Activated naive CD8-positive, alpha-beta T cell treated with anti-CD3 and anti-CD28 coated beads for 36 hours (primary cell): ENCODE data around the gene SYT15. TPM values are rescaled to one million over a fixed set of nuclear protein-coding genes. Genes with fewer than 3 reads are reported as not detected.
"Not testable (repeated sequence)": the region's sequence is repeated elsewhere in the genome, so short reads cannot be mapped to it uniquely, and the experiment has no call there.

Source experiments
- DNase-seq: peaks from one replicate; pipeline ENCODE4 v3.0.0; 2021
- H3K27ac Mint-ChIP-seq: one replicate; pipeline ENCODE4 v1.8.0; 2022; ENCODE audit warnings: mild to moderate bottlenecking, moderate library complexity, mixed read lengths
- H3K27me3 Mint-ChIP-seq: one replicate; pipeline ENCODE4 v1.8.0; 2022; ENCODE audit warnings: mild to moderate bottlenecking, mixed read lengths
- H3K36me3 Mint-ChIP-seq: one replicate; pipeline ENCODE4 v1.8.0; 2021; ENCODE audit warnings: mild to moderate bottlenecking, mixed read lengths
- H3K4me1 Mint-ChIP-seq: one replicate; pipeline ENCODE4 v1.8.0; 2021; ENCODE audit warnings: mixed read lengths
- H3K4me3 Mint-ChIP-seq: one replicate; pipeline ENCODE4 v1.8.0; 2022; ENCODE audit warnings: mild to moderate bottlenecking, moderate library complexity, mixed read lengths
- H3K9me3 Mint-ChIP-seq: one replicate; pipeline ENCODE4 v1.8.0; 2022; ENCODE audit warnings: mixed read lengths
- total RNA-seq, 2 experiments: library from RNA; stranded (reverse); gene quantifications; one replicate each; pipeline ENCODE4 v1.2.3, GENCODE V29; 2021

The SYT15 gene
- total RNA-seq, 2 experiments from 2014 or later = 0.50 to 0.58 TPM

- Mint-ChIP-seq H3K9me3 (no peaks in the 10 kb centered on the region), H3K27me3 (no peaks in the 10 kb centered on the region), H3K36me3 (no peaks in the 10 kb centered on the region), H3K4me3 (no peak overlapping the region), H3K4me1 (peaks cover 5% of the 10 kb centered on the region), H3K27ac (no peak overlapping the region)
- DNase-seq = no peak
Measured at GRCh38 chr10:46560381-46560780, 18.5 kb upstream of the SYT15 start.

GRCh38 chr10:46560952-46561351 lies 18.0 kb upstream of the SYT15 start:
- Mint-ChIP-seq H3K27me3 (no peaks in the 10 kb centered on the region), H3K4me3 (no peak overlapping the region), H3K4me1 (peaks cover 5% of the 10 kb centered on the region), H3K27ac (no peak overlapping the region), H3K36me3 (no peaks in the 10 kb centered on the region), H3K9me3 (no peaks in the 10 kb centered on the region)
- no peak for DNase-seq

GRCh38 chr10:46565591-46566332 lies 13.2 kb upstream of the SYT15 start:
- not testable (repeated sequence) for H3K9me3 Mint-ChIP-seq, H3K4me1 Mint-ChIP-seq, H3K27ac Mint-ChIP-seq, H3K27me3 Mint-ChIP-seq, H3K4me3 Mint-ChIP-seq, H3K36me3 Mint-ChIP-seq
- DNase-seq = peak; percentile 39

GRCh38 chr10:46567151-46567550 lies 11.8 kb upstream of the SYT15 start:
- not testable (repeated sequence) for H3K4me1 Mint-ChIP-seq, DNase-seq, H3K27me3 Mint-ChIP-seq, H3K36me3 Mint-ChIP-seq, H3K9me3 Mint-ChIP-seq, H3K4me3 Mint-ChIP-seq, H3K27ac Mint-ChIP-seq

GRCh38 chr10:46570655-46571054 lies 8.3 kb upstream of the SYT15 start:
- not testable (repeated sequence) for DNase-seq, H3K4me3 Mint-ChIP-seq, H3K27ac Mint-ChIP-seq, H3K36me3 Mint-ChIP-seq, H3K9me3 Mint-ChIP-seq, H3K4me1 Mint-ChIP-seq, H3K27me3 Mint-ChIP-seq

DNA sequence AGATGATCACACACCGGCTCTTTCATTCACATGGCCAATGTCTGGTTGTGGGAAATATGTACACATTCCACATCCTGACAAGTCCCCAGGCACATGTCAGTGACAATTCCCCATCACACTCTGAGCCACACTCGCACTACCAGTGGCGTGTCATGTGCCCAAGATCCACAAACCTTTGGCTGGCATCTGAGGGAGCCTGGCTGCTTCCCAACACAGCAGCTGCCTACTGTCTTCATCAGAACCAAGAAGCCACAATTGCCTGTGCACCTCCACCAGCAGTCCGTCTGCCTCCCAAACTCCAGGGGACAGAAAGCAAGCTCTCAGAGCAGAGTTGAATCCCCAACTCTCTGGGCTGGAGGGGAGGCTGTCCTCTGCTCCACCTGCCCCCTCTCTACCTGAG lies 6.2 kb upstream of the SYT15 start:
- not testable (repeated sequence) for H3K4me3 Mint-ChIP-seq, H3K9me3 Mint-ChIP-seq, H3K36me3 Mint-ChIP-seq, DNase-seq, H3K4me1 Mint-ChIP-seq, H3K27me3 Mint-ChIP-seq, H3K27ac Mint-ChIP-seq

- H3K27ac Mint-ChIP-seq, H3K27me3 Mint-ChIP-seq, DNase-seq, H3K4me1 Mint-ChIP-seq, H3K9me3 Mint-ChIP-seq, H3K4me3 Mint-ChIP-seq, H3K36me3 Mint-ChIP-seq: not testable (repeated sequence)
Measured at GRCh38 chr10:46573314-46573713, 5.6 kb upstream of the SYT15 start.

DNA sequence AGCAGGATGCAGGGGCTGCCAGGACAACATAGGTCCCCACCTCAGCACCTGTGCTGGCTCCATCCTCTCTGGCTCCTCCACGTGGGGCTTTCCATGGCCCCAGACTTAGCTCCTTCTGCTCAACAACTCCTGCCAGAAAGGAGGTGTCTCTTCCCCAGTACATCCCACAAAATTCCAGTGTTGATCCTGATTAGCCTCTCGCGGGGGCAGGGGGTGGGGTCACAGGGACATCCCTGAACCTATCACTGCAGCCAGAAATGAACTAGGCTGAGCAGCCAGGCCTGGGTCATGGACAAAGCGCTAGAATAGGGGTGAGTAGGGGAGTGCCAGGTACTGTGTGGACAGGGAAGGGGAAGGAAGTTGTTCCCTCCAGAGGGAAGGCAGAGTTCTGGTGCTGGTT lies 5.0 kb upstream of the SYT15 start:
- H3K27ac Mint-ChIP-seq, H3K4me3 Mint-ChIP-seq, H3K9me3 Mint-ChIP-seq, H3K4me1 Mint-ChIP-seq, DNase-seq, H3K27me3 Mint-ChIP-seq, H3K36me3 Mint-ChIP-seq: not testable (repeated sequence)

- H3K27me3 Mint-ChIP-seq, DNase-seq, H3K4me3 Mint-ChIP-seq, H3K36me3 Mint-ChIP-seq, H3K4me1 Mint-ChIP-seq, H3K27ac Mint-ChIP-seq, H3K9me3 Mint-ChIP-seq: not testable (repeated sequence)
Measured at GRCh38 chr10:46577624-46578473, 1.1 kb upstream of the SYT15 start.

GRCh38 chr10:46579378-46579777 lies 450 bp downstream of the SYT15 start:
- H3K9me3 Mint-ChIP-seq, H3K4me1 Mint-ChIP-seq: not testable (repeated sequence)

GRCh38 chr10:46581997-46582396 lies 3.1 kb downstream of the SYT15 start:
- not testable (repeated sequence) for H3K27ac Mint-ChIP-seq, H3K4me3 Mint-ChIP-seq, H3K9me3 Mint-ChIP-seq, DNase-seq, H3K4me1 Mint-ChIP-seq, H3K27me3 Mint-ChIP-seq, H3K36me3 Mint-ChIP-seq

More at GRCh38 chr10:46579378-46579777, 450 bp downstream of the SYT15 start:
- not testable (repeated sequence) for H3K27me3 Mint-ChIP-seq, H3K27ac Mint-ChIP-seq, DNase-seq, H3K36me3 Mint-ChIP-seq, H3K4me3 Mint-ChIP-seq

GRCh38 chr10:46582568-46582967 lies 3.6 kb downstream of the SYT15 start:
- not testable (repeated sequence) for H3K36me3 Mint-ChIP-seq, H3K27ac Mint-ChIP-seq, H3K9me3 Mint-ChIP-seq, DNase-seq, H3K27me3 Mint-ChIP-seq, H3K4me3 Mint-ChIP-seq, H3K4me1 Mint-ChIP-seq

GRCh38 chr10:46584196-46584595 lies 5.3 kb downstream of the SYT15 start:
- H3K27ac Mint-ChIP-seq, DNase-seq, H3K4me1 Mint-ChIP-seq, H3K36me3 Mint-ChIP-seq, H3K27me3 Mint-ChIP-seq, H3K9me3 Mint-ChIP-seq, H3K4me3 Mint-ChIP-seq: not testable (repeated sequence)

DNA sequence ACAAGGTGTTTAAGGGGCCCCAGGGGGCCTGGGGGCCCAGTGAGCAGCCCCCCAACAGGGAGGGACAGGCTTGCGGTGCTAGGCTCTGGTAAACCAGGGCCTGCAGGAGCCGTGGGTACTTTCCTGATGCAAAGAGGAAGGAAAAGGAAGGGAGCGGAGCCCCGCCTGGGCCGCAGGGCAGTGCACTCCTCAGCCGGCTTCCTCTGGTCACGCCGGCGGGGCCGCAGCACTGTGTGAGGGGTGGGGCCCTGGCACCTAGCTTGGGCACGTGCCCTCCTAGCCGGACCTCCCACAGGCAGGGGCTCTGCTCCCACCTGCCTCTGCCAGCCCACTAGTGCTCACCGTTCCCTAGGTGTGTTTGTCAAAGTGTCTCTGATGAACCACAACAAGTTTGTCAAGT lies 6.3 kb downstream of the SYT15 start:
- not testable (repeated sequence) for H3K9me3 Mint-ChIP-seq, H3K27ac Mint-ChIP-seq, H3K4me1 Mint-ChIP-seq

DNA sequence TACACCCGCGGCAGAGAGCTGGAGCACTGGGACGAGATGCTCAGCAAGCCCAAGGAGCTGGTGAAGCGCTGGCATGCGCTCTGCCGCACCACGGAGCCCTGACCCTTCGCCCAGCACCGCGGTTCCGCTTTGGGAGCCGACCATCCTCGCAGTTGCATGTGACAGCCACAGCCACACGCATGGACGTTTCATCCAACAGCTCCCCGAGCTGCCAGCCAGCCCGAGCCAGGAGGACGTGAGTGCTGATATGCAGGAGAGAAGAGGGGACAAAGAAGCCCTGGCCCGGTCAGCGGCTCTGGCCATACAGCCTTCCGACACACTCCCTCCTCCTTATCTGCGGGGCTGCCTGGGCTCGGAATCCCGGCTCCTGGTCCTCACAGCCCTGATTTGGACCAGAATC lies 8.6 kb downstream of the SYT15 start:
- not testable (repeated sequence) for H3K4me1 Mint-ChIP-seq, DNase-seq, H3K27me3 Mint-ChIP-seq, H3K4me3 Mint-ChIP-seq, H3K9me3 Mint-ChIP-seq, H3K27ac Mint-ChIP-seq, H3K36me3 Mint-ChIP-seq

More for the DNA sequence above, 6.3 kb downstream of the SYT15 start:
- H3K36me3 Mint-ChIP-seq, H3K4me3 Mint-ChIP-seq, H3K27me3 Mint-ChIP-seq, DNase-seq: not testable (repeated sequence)

DNA sequence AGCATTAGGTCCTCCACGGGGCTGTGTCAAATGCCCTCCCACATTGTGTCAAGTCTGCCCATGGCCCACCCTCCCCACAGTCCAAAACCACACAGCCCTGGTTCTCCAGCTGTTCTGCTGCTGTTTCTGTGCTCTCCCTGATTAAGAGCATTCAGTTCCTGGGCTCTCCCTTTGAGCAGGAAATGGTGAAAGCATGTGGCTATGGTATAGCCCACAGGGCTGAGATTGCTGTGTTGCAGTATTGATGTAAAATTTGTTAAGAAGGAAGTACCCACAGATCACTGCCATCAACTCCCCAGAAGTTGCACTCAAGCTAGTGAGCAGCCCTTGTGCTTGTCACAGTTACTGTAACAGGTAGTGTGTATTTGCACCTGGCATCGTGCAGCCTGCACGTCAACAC lies 9.3 kb downstream of the SYT15 start:
- H3K4me1 Mint-ChIP-seq, H3K27me3 Mint-ChIP-seq, H3K27ac Mint-ChIP-seq: not testable (repeated sequence)

More for the DNA sequence above, 9.3 kb downstream of the SYT15 start:
- not testable (repeated sequence) for H3K36me3 Mint-ChIP-seq, H3K4me3 Mint-ChIP-seq, H3K9me3 Mint-ChIP-seq, DNase-seq
